Sigmoid colon (tissue), 7 donors: ENCODE measurements around the gene ZNF726. TPM values are rescaled to one million over a fixed set of nuclear protein-coding genes. Genes with fewer than 3 reads are reported as not detected.
"Not testable (repeated sequence)": the region's sequence is repeated elsewhere in the genome, so short reads cannot be mapped to it uniquely, and the experiment has no call there.

Source experiments
- DNase-seq: peaks from one replicate; pipeline ENCODE4 v3.0.0-alpha.2; 2019
- H3K27ac ChIP-seq, 4 donors: fragments of 200-600 bp; sonication (generic); one replicate each; pipeline ENCODE4 v1.5.1; 2016 to 2019; ENCODE audit warnings: mild to moderate bottlenecking in 1 of 4
- H3K27me3 ChIP-seq, 3 donors: fragments of 200-600 bp; sonication (generic); one replicate each; pipeline ENCODE4 v1.5.1; 2019; ENCODE audit warnings: mild to moderate bottlenecking in 1 of 3
- H3K36me3 ChIP-seq, 4 donors: fragments of 200-600 bp; sonication (generic); one replicate each; pipeline ENCODE4 v1.5.1; 2016 to 2019
- H3K4me1 ChIP-seq, 4 donors: fragments of 200-600 bp; sonication (generic); one replicate each; pipeline ENCODE4 v1.5.1; 2017 to 2019
- H3K4me3 ChIP-seq, 4 donors: fragments of 200-600 bp; sonication (generic); one replicate each; pipeline ENCODE4 v1.5.1; 2017 to 2019; ENCODE audit warnings: mild to moderate bottlenecking in 2 of 4, moderate library complexity in 1 of 4
- H3K9me3 ChIP-seq, 4 donors: fragments of 200-600 bp in 3 of 4; sonication (generic) in 3 of 4; one replicate each; pipeline versions ENCODE4 v1.5.1 to v1.6.1; 2013 to 2019
- CTCF ChIP-seq, 4 experiments: fragments of 450-650 bp in 3 of 4; fragments of 200-600 bp in 1 of 4; IDR thresholded peaks; one replicate each; pipeline ENCODE4 v1.5.1; 2016 to 2019; ENCODE audit warnings: antibody characterized with exemption in 4 of 4, mild to moderate bottlenecking in 3 of 4, moderate library complexity in 2 of 4
- EP300 ChIP-seq, 4 donors: sonication (generic); formaldehyde crosslinking; IDR thresholded peaks; one replicate each; pipeline ENCODE4 v1.6.1; 2017; ENCODE audit warnings: antibody characterized with exemption in 4 of 4
- POLR2A ChIP-seq, 2 donors: fragments of 450-650 bp; IDR thresholded peaks; one replicate each; pipeline ENCODE4 v1.6.1; 2016; ENCODE audit warnings: antibody characterized with exemption in 2 of 2, mild to moderate bottlenecking in 2 of 2, moderate library complexity in 2 of 2
- POLR2AphosphoS5 ChIP-seq, 4 donors: sonication (generic); formaldehyde crosslinking; IDR thresholded peaks; one replicate each; pipeline ENCODE4 v1.6.1; 2017; ENCODE audit warnings: antibody characterized with exemption in 4 of 4
- WGBS, 2 donors: extraction: QIAGEN DNeasy Blood & Tissue Kit; methylation state at CpG; one replicate each; pipeline ENCODE4 v1.1.7; 2013; 5-methylcytosine and 5-hydroxymethylcytosine counted together
- intact Hi-C: fragments of 100-400 bp; cut with DNase I; formaldehyde crosslinking; loops from one replicate; pipeline ENCODE4 v1.15.1; 2023
- polyA plus RNA-seq, 3 donors: library from polyadenylated mRNA; stranded (reverse); fragments of 200-250 nt; gene quantifications; one replicate each; pipeline ENCODE4 v1.2.3, GENCODE V29; 2013
- total RNA-seq, 4 donors: library from RNA; depleted of rRNA; stranded (reverse); fragments of >200 nt; gene quantifications; one replicate each; pipeline ENCODE4 v1.1.0, GENCODE V29; 2016
- donor health status: healthy with polysubstance abuse.
- donor health status: Bipolar disorder and iron deficiency.
- donor health status: healthy.

The ZNF726 gene
- total and polyA plus RNA-seq, 7 donors = 0.54 to 4.9 (median 2.4) TPM; not detected in 1

DNA sequence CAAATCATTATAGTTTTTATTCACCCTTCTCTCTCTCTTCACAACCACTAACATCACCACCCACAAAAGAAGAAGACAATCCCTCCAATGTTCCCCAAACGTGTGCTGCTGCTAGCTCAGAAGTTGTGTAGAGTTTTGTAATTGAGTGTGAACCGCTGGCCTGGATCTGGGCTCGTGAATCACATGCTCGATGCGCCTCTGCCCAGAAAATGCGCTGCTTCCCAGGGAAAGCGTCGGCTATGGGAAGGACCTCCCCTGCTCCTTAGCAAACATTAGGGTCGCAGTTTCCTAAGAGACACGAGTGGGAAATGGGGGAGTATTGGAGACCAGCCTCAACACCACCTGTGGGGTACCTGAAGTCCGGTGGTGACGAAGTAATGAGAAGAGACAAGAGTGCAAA, 38.4 kb upstream of the ZNF726 start:
- Histone ChIP-seq H3K27ac (no peak overlapping the region), H3K4me3 (no peak overlapping the region), H3K27me3 (peaks cover 0 to 5% (median 0%) of the 10 kb centered on the region in 3 donors), H3K36me3 (no peaks in the 10 kb centered on the region), H3K4me1 (no peaks in the 10 kb centered on the region), H3K9me3 (no peaks in the 10 kb centered on the region)
- intact Hi-C loops = no loop called here
- DNase-seq = no peak
- 61 to 66% methylated on average over 12 of the region's 12 CpGs for WGBS, 2 donors
- TF ChIP-seq CTCF (IDR thresholded peaks at IDR 0.05) (no peak), POLR2A (IDR thresholded peaks at IDR 0.05) (no peak), POLR2AphosphoS5 (IDR thresholded peaks at IDR 0.05) (no peak), EP300 (IDR thresholded peaks at IDR 0.05) (no peak)

- H3K9me3 ChIP-seq, H3K27ac ChIP-seq: not testable (repeated sequence)
- WGBS, 2 donors = 14 to 44% methylated on average over 3 of the region's 3 CpGs
These were observed 37.9 kb upstream of the ZNF726 start for GRCh38 chr19:23876756-23877155.

DNA sequence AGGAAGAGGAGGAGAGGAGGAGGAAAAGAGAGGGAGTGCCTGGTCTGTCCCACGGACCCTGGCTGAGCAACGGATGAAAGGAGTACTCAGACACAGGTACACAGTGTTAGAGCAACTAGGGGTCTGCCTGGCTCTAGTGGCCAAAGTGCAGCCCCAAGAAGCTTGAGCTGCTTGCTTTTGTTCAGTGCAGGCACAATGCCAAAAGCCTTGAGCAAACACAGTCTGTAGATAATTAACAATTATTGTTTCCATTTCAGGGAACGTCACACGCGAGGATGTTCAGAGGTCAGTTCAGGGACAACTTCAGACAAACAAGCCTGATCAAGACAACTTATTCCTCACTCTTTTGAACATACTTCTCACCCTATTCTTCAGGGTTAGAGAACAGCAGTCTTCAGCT, 32.2 kb upstream of the ZNF726 start:
- H3K27ac ChIP-seq = no peak overlapping the region
- H3K36me3 ChIP-seq = no peaks in the 10 kb centered on the region
- no peak for DNase-seq
- H3K9me3 ChIP-seq = peaks cover 0 to 6% (median 0%) of the 10 kb centered on the region in 4 donors
- TF ChIP-seq CTCF (IDR thresholded peaks at IDR 0.05) (no peak), POLR2AphosphoS5 (IDR thresholded peaks at IDR 0.05) (no peak), EP300 (IDR thresholded peaks at IDR 0.05) (no peak), POLR2A (IDR thresholded peaks at IDR 0.05) (no peak)
- H3K27me3 ChIP-seq = no peaks in the 10 kb centered on the region
- no peaks in the 10 kb centered on the region for H3K4me1 ChIP-seq
- intact Hi-C loops = no loop called here
- WGBS, 2 donors = 10 to 54% methylated on average over 5 of the region's 5 CpGs
- no peak overlapping the region for H3K4me3 ChIP-seq

More at GRCh38 chr19:23876756-23877155, 37.9 kb upstream of the ZNF726 start:
- DNase-seq, intact Hi-C loops, H3K27me3 ChIP-seq, H3K4me1 ChIP-seq, H3K36me3 ChIP-seq, H3K4me3 ChIP-seq: not testable (repeated sequence)

DNA sequence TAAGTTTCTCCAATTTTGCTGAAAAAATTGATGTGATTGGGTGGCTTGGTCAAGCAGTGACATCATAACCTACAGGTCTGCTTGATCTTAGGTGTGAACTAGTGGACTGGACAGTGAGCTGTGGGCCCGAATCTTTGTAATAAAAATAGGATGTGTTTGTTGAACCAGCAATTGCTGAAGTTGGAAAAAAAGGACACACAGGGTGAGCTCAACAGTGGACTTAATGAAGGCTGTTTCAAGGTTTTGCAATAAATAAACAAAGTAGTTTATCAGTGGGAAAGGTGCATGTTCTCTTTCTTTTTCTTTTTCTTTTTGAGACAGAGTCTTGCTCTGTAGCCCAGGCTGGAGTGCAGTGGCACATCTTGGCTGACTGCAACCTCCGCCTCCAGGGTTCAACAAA, 30.3 kb upstream of the ZNF726 start:
- no peaks in the 10 kb centered on the region for H3K27me3 ChIP-seq
- H3K9me3 ChIP-seq = peaks cover 0 to 14% (median 0%) of the 10 kb centered on the region in 4 donors
- H3K36me3 ChIP-seq = no peaks in the 10 kb centered on the region
- no peak overlapping the region for H3K4me3 ChIP-seq
- H3K27ac ChIP-seq = no peak overlapping the region
- TF ChIP-seq POLR2A (IDR thresholded peaks at IDR 0.05) (no peak), CTCF (IDR thresholded peaks at IDR 0.05) (no peak), POLR2AphosphoS5 (IDR thresholded peaks at IDR 0.05) (no peak), EP300 (IDR thresholded peaks at IDR 0.05) (no peak)
- WGBS, 2 donors = 92% methylated on average over 2 of the region's 2 CpGs
- no peaks in the 10 kb centered on the region for H3K4me1 ChIP-seq
- DNase-seq = no peak
- intact Hi-C loops = no loop called here

GRCh38 chr19:23887642-23888041, 27.0 kb upstream of the ZNF726 start:
- Histone ChIP-seq H3K27me3 (no peaks in the 10 kb centered on the region), H3K36me3 (no peaks in the 10 kb centered on the region), H3K4me3 (no peak overlapping the region), H3K27ac (no peak overlapping the region), H3K4me1 (no peaks in the 10 kb centered on the region), H3K9me3 (peaks cover 0 to 14% (median 0%) of the 10 kb centered on the region in 4 donors)
- 35 to 78% methylated on average over 5 of the region's 5 CpGs for WGBS, 2 donors
- DNase-seq = no peak
- no peak for TF ChIP-seq POLR2A (IDR thresholded peaks at IDR 0.05)
- TF ChIP-seq EP300 (IDR thresholded peaks at IDR 0.05) = no peak
- TF ChIP-seq CTCF (IDR thresholded peaks at IDR 0.05) = no peak
- TF ChIP-seq POLR2AphosphoS5 (IDR thresholded peaks at IDR 0.05) = no peak
- intact Hi-C loops = no loop called here

- peaks cover 0 to 15% (median 1%) of the 10 kb centered on the region in 4 donors for H3K9me3 ChIP-seq
- DNase-seq, H3K27ac ChIP-seq, intact Hi-C loops, H3K27me3 ChIP-seq, H3K36me3 ChIP-seq, H3K4me1 ChIP-seq, H3K4me3 ChIP-seq: not testable (repeated sequence)
- WGBS, 2 donors = 54 to 94% methylated on average over 15 of the region's 15 CpGs
These were observed 18.6 kb upstream of the ZNF726 start for GRCh38 chr19:23896096-23896495.
